T-helper 22 cell (primary cell): ENCODE measurements around the gene PKN1.
"Not testable (repeated sequence)": the region's sequence is repeated elsewhere in the genome, so short reads cannot be mapped to it uniquely, and the experiment has no call there.

Experiments used
- DNase-seq: peaks from one replicate; pipeline ENCODE4 v3.0.0-alpha.2; 2020; ENCODE audit warnings: low read depth

The PKN1 gene

GRCh38 chr19:14487370-14488125 is 54.4 kb downstream of the PKN1 start:
- DNase-seq: no peak

- no peak for DNase-seq
Measured at GRCh38 chr19:14492756-14493337, 59.7 kb downstream of the PKN1 start.

GRCh38 chr19:14494411-14494810 is 61.3 kb downstream of the PKN1 start:
- no peak for DNase-seq

- DNase-seq: no peak
Measured at GRCh38 chr19:14494910-14495671, 62.0 kb downstream of the PKN1 start.

GRCh38 chr19:14495672-14496028 is 62.5 kb downstream of the PKN1 start:
- no peak for DNase-seq

GRCh38 chr19:14496029-14496833 is 63.1 kb downstream of the PKN1 start, which contains the start of gene GIPC1:
GIPC1 (minus strand) TSS chr19:14496127; CDS start chr19:14482976, 13,151 bp downstream.
- peak; percentile 72 for DNase-seq

- DNase-seq: no peak
Measured at GRCh38 chr19:14496834-14497227, 63.7 kb downstream of the PKN1 start.

GRCh38 chr19:14497228-14497921 is 64.3 kb downstream of the PKN1 start:
- no peak for DNase-seq

- no peak for DNase-seq
Measured at GRCh38 chr19:14502334-14503092, 69.4 kb downstream of the PKN1 start.

- no peak for DNase-seq
Measured at GRCh38 chr19:14503285-14503684, 70.2 kb downstream of the PKN1 start.

- not testable (repeated sequence) for DNase-seq
Measured at GRCh38 chr19:14504575-14504974, 71.5 kb downstream of the PKN1 start.

- peak; percentile 37 for DNase-seq
Measured at GRCh38 chr19:14505488-14506239, 72.6 kb downstream of the PKN1 start.

GRCh38 chr19:14507704-14508542 is 74.8 kb downstream of the PKN1 start:
- no peak for DNase-seq

GRCh38 chr19:14510311-14511228 is 77.5 kb downstream of the PKN1 start:
- no peak for DNase-seq

GRCh38 chr19:14511229-14511593 is 78.1 kb downstream of the PKN1 start:
- DNase-seq: no peak

GRCh38 chr19:14512406-14512961 is 79.4 kb downstream of the PKN1 start:
- no peak for DNase-seq

- DNase-seq: no peak
Measured at GRCh38 chr19:14514215-14514863, 81.2 kb downstream of the PKN1 start.
